HepG2 (cell line): ENCODE results near the gene TESK1.

Experiments used
- AFF4 ChIP-seq: sonication (generic); formaldehyde crosslinking; IDR thresholded peaks from 2 replicates; pipeline ENCODE4 v1.4.0; 2020; ENCODE audit warnings: missing genetic modification reagents
- ARID4A ChIP-seq: sonication (generic); formaldehyde crosslinking; IDR thresholded peaks from 2 replicates; pipeline ENCODE4 v1.5.0; 2020; ENCODE audit warnings: mild to moderate bottlenecking, missing genetic modification reagents, borderline replicate concordance
- ATF2 ChIP-seq: sonication (generic); formaldehyde crosslinking; IDR thresholded peaks from 2 replicates; pipeline ENCODE4 v1.4.0; 2020; ENCODE audit warnings: missing genetic modification reagents
- CBX2 ChIP-seq, 2 experiments: fragments of 200-600 bp in 1 of 2; sonication (generic); formaldehyde crosslinking in 1 of 2; IDR thresholded peaks; 2 replicates each; pipeline versions ENCODE4 v1.7.0 to v1.8.1; 2018 to 2022; ENCODE audit warnings: low read depth in 2 of 2, low read length in 1 of 2, mild to moderate bottlenecking in 1 of 2, missing genetic modification reagents in 1 of 2
- CTCF ChIP-seq: sonication (generic); formaldehyde crosslinking; IDR thresholded peaks from 2 replicates; pipeline ENCODE4 v1.5.0; 2020; ENCODE audit warnings: mild to moderate bottlenecking, missing genetic modification reagents, moderate library complexity
- FOXA1 ChIP-seq, 2 experiments: fragments of 450-650 bp in 1 of 2; sonication (generic) in 1 of 2; formaldehyde crosslinking in 1 of 2; IDR thresholded peaks; 2 replicates each; pipeline versions ENCODE4 v1.4.0 to v1.6.1; 2016 to 2020; ENCODE audit warnings: missing genetic modification reagents in 1 of 2
- HNRNPL ChIP-seq: fragments of 200-400 bp; formaldehyde crosslinking; IDR thresholded peaks from 2 replicates; pipeline ENCODE4 v1.6.1; 2017; ENCODE audit warnings: mild to moderate bottlenecking, low read depth, low read length
- NR2C2 ChIP-seq: sonication (generic); formaldehyde crosslinking; IDR thresholded peaks from 2 replicates; pipeline ENCODE4 v1.4.0; 2020; ENCODE audit warnings: missing genetic modification reagents, mild to moderate bottlenecking, moderate library complexity, borderline replicate concordance
- NRL ChIP-seq: sonication (generic); formaldehyde crosslinking; IDR thresholded peaks from 2 replicates; pipeline ENCODE4 v1.5.0; 2020; ENCODE audit warnings: missing genetic modification reagents, mild to moderate bottlenecking, moderate library complexity, borderline replicate concordance
- TCF7L2 ChIP-seq: IDR thresholded peaks from 2 replicates; pipeline ENCODE4 v1.6.1; 2011; ENCODE audit warnings: mild to moderate bottlenecking, low read depth, low read length, moderate library complexity
- ZNF572 ChIP-seq: sonication (generic); formaldehyde crosslinking; IDR thresholded peaks from 2 replicates; pipeline ENCODE4 v1.5.1; 2020; ENCODE audit warnings: mild to moderate bottlenecking, missing genetic modification reagents
- ZNF7 ChIP-seq: IDR thresholded peaks from 2 replicates; pipeline ENCODE4 v1.6.1; 2016; ENCODE audit warnings: missing biosample characterization, missing genetic modification reagents

GRCh38 chr9:35575478-35575877 is 29.6 kb upstream of the TESK1 start:
- TF ChIP-seq FOXA1 (IDR thresholded peaks at IDR 0.05): no peak
- TF ChIP-seq FOXA1 (CRISPR knock-in tag; IDR thresholded peaks at IDR 0.05): no peak
- no peak for TF ChIP-seq ZNF7
- TF ChIP-seq ARID4A (CRISPR knock-in tag): no peak
- TF ChIP-seq CBX2 (IDR thresholded peaks at IDR 0.05; ENCODE audit: low read depth, low read length): no peak
- TF ChIP-seq CBX2 (CRISPR knock-in tag; IDR thresholded peaks at IDR 0.05; ENCODE audit: low read depth): no peak
- TF ChIP-seq ZNF572 (CRISPR knock-in tag): no peak
- TF ChIP-seq CTCF: no peak
- TF ChIP-seq NRL (CRISPR knock-in tag): no peak
- no peak for TF ChIP-seq AFF4 (CRISPR knock-in tag)
- no peak for TF ChIP-seq TCF7L2
- no peak for TF ChIP-seq HNRNPL
- no peak for TF ChIP-seq NR2C2 (CRISPR knock-in tag)
- TF ChIP-seq ATF2 (CRISPR knock-in tag): no peak
